22Rv1 (cell line): Measurements from ENCODE around the gene ASB5.

ENCODE experiments used
- CTCF ChIP-seq: fragments of 450-650 bp; IDR thresholded peaks from 2 replicates; pipeline ENCODE4 v1.5.1; 2017; ENCODE audit warnings: mild to moderate bottlenecking
- ZFX ChIP-seq: fragments of 450-650 bp; IDR thresholded peaks from 2 replicates; pipeline ENCODE4 v1.6.1; 2017; ENCODE audit warnings: antibody characterized with exemption, borderline replicate concordance

DNA sequence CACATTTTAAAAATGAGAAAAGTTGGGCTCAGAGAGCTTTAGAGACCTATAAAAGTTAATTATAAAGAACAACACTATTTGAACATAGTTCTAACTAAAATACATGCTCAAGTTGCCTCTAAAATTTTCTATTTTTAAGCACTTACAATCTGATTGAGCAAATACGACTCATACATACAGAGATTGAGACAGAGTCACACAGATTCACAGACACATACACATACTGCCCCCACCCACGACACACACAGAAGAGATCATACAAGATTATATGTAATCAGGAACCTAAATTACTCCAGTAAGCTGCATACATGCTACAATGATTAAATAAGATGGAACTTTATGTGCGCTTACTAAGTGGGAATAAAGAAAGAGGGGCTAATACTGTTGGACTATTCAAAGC lies 2.7 kb upstream of the ASB5 start:
- TF ChIP-seq CTCF (no peak), ZFX (no peak)
